ENCODE data around the gene TSNAXIP1.

TSNAXIP1 gene

GRCh38 chr16:67841198-67841815 lies 34.6 kb downstream of the TSNAXIP1 start:
- peak overlapping the region; percentile 100 for H3K27ac ChIP-seq (ENCODE audit: low read depth, low read length)
- peak overlapping the region; percentile 50 for H3K9ac ChIP-seq (ENCODE audit: low read length)
- peak overlapping the region; percentile 80 to 96 for H3K4me3 ChIP-seq (ENCODE audit: low read depth in 1 of 2, low read length in 2 of 2)
- no peaks in the 10 kb centered on the region for H3K36me3 ChIP-seq (ENCODE audit: insufficient read depth, low read length)
- H3K4me1 ChIP-seq (ENCODE audit: insufficient read depth, low read length), result peaks cover 36% of the 10 kb centered on the region
- no peaks in the 10 kb centered on the region for H3K9me3 ChIP-seq (ENCODE audit: low read length)
- no peaks in the 10 kb centered on the region for H3K27me3 ChIP-seq (ENCODE audit: control insufficient read depth in 1 of 2, insufficient read depth in 2 of 2, low read length in 2 of 2)

- Histone ChIP-seq H3K9me3 (ENCODE audit: low read length) (no peaks in the 10 kb centered on the region), H3K36me3 (ENCODE audit: insufficient read depth, low read length) (no peaks in the 10 kb centered on the region), H3K27me3 (ENCODE audit: control insufficient read depth in 1 of 2, insufficient read depth in 2 of 2, low read length in 2 of 2) (no peaks in the 10 kb centered on the region), H3K4me1 (ENCODE audit: insufficient read depth, low read length) (peaks cover 36% of the 10 kb centered on the region), H3K4me3 (ENCODE audit: low read depth in 1 of 2, low read length in 2 of 2) (peak within 1 kb of the TSS; percentile 80 to 96), H3K27ac (ENCODE audit: low read depth, low read length) (peak within 1 kb of the TSS; percentile 100), H3K9ac (ENCODE audit: low read length) (peak within 1 kb of the TSS; percentile 73)
Measured at GRCh38 chr16:67841816-67842508, 35.3 kb downstream of the TSNAXIP1 start, which contains the start of gene THAP11. Gene THAP11, plus strand, starts transcription at chr16:67842320. Its CDS starts 235 bp downstream, at chr16:67842555.

- no peaks in the 10 kb centered on the region for H3K9me3 ChIP-seq (ENCODE audit: low read length)
- peak overlapping the region; percentile 80 to 96 for H3K4me3 ChIP-seq (ENCODE audit: low read depth in 1 of 2, low read length in 2 of 2)
- H3K9ac ChIP-seq (ENCODE audit: low read length), result peak overlapping the region; percentile 73
- peaks cover 39% of the 10 kb centered on the region for H3K4me1 ChIP-seq (ENCODE audit: insufficient read depth, low read length)
- H3K36me3 ChIP-seq (ENCODE audit: insufficient read depth, low read length), result no peaks in the 10 kb centered on the region
- H3K27me3 ChIP-seq (ENCODE audit: control insufficient read depth in 1 of 2, insufficient read depth in 2 of 2, low read length in 2 of 2), result no peaks in the 10 kb centered on the region
- peak overlapping the region; percentile 100 for H3K27ac ChIP-seq (ENCODE audit: low read depth, low read length)
Measured at GRCh38 chr16:67842509-67843342, 36.0 kb downstream of the TSNAXIP1 start.

- Histone ChIP-seq H3K9me3 (ENCODE audit: low read length) (no peaks in the 10 kb centered on the region), H3K27me3 (ENCODE audit: control insufficient read depth in 1 of 2, insufficient read depth in 2 of 2, low read length in 2 of 2) (no peaks in the 10 kb centered on the region), H3K27ac (ENCODE audit: low read depth, low read length) (peak overlapping the region; percentile 100), H3K4me3 (ENCODE audit: low read depth in 1 of 2, low read length in 2 of 2) (peak overlapping the region; percentile 80 to 96), H3K9ac (ENCODE audit: low read length) (peak overlapping the region; percentile 73), H3K4me1 (ENCODE audit: insufficient read depth, low read length) (peaks cover 45% of the 10 kb centered on the region), H3K36me3 (ENCODE audit: insufficient read depth, low read length) (no peaks in the 10 kb centered on the region)
Measured at GRCh38 chr16:67843343-67843765, 36.7 kb downstream of the TSNAXIP1 start.

GRCh38 chr16:67844497-67844896 lies 37.8 kb downstream of the TSNAXIP1 start:
- Histone ChIP-seq H3K27me3 (ENCODE audit: control insufficient read depth in 1 of 2, insufficient read depth in 2 of 2, low read length in 2 of 2) (no peaks in the 10 kb centered on the region), H3K9me3 (ENCODE audit: low read length) (no peaks in the 10 kb centered on the region), H3K36me3 (ENCODE audit: insufficient read depth, low read length) (no peaks in the 10 kb centered on the region), H3K4me3 (ENCODE audit: low read depth in 1 of 2, low read length in 2 of 2) (peak overlapping the region in 1 of 2 donors; percentile 44), H3K9ac (ENCODE audit: low read length) (peak overlapping the region; percentile 15), H3K27ac (ENCODE audit: low read depth, low read length) (no peak overlapping the region), H3K4me1 (ENCODE audit: insufficient read depth, low read length) (peaks cover 48% of the 10 kb centered on the region)

- H3K36me3 ChIP-seq (ENCODE audit: insufficient read depth, low read length), result no peaks in the 10 kb centered on the region
- peak overlapping the region; percentile 99 for H3K27ac ChIP-seq (ENCODE audit: low read depth, low read length)
- peak overlapping the region; percentile 70 for H3K9ac ChIP-seq (ENCODE audit: low read length)
- peaks cover 48% of the 10 kb centered on the region for H3K4me1 ChIP-seq (ENCODE audit: insufficient read depth, low read length)
- peak overlapping the region; percentile 87 to 90 for H3K4me3 ChIP-seq (ENCODE audit: low read depth in 1 of 2, low read length in 2 of 2)
- H3K9me3 ChIP-seq (ENCODE audit: low read length), result no peaks in the 10 kb centered on the region
- no peaks in the 10 kb centered on the region for H3K27me3 ChIP-seq (ENCODE audit: control insufficient read depth in 1 of 2, insufficient read depth in 2 of 2, low read length in 2 of 2)
Measured at GRCh38 chr16:67845291-67846062, 38.8 kb downstream of the TSNAXIP1 start.

- Histone ChIP-seq H3K27me3 (ENCODE audit: control insufficient read depth in 1 of 2, insufficient read depth in 2 of 2, low read length in 2 of 2) (no peaks in the 10 kb centered on the region), H3K4me3 (ENCODE audit: low read depth in 1 of 2, low read length in 2 of 2) (peak overlapping the region; percentile 87 to 90), H3K36me3 (ENCODE audit: insufficient read depth, low read length) (no peaks in the 10 kb centered on the region), H3K4me1 (ENCODE audit: insufficient read depth, low read length) (peaks cover 48% of the 10 kb centered on the region), H3K27ac (ENCODE audit: low read depth, low read length) (peak overlapping the region; percentile 99), H3K9ac (ENCODE audit: low read length) (peak overlapping the region; percentile 70), H3K9me3 (ENCODE audit: low read length) (no peaks in the 10 kb centered on the region)
Measured at GRCh38 chr16:67846063-67846319, 39.3 kb downstream of the TSNAXIP1 start.

GRCh38 chr16:67846320-67847063 lies 39.8 kb downstream of the TSNAXIP1 start, which contains the start of gene NUTF2:
Gene NUTF2, plus strand, starts transcription at chr16:67846933. Its CDS starts 18,198 bp downstream, at chr16:67865131.
- Histone ChIP-seq H3K27me3 (ENCODE audit: control insufficient read depth in 1 of 2, insufficient read depth in 2 of 2, low read length in 2 of 2) (no peaks in the 10 kb centered on the region), H3K36me3 (ENCODE audit: insufficient read depth, low read length) (no peaks in the 10 kb centered on the region), H3K4me3 (ENCODE audit: low read depth in 1 of 2, low read length in 2 of 2) (peak within 1 kb of the TSS; percentile 87 to 90), H3K9ac (ENCODE audit: low read length) (peak within 1 kb of the TSS; percentile 80), H3K4me1 (ENCODE audit: insufficient read depth, low read length) (peaks cover 45% of the 10 kb centered on the region), H3K27ac (ENCODE audit: low read depth, low read length) (peak within 1 kb of the TSS; percentile 99), H3K9me3 (ENCODE audit: low read length) (no peaks in the 10 kb centered on the region)

GRCh38 chr16:67847064-67847861 lies 40.6 kb downstream of the TSNAXIP1 start, which contains the start of gene CENPT:
Gene CENPT, minus strand, starts transcription at chr16:67847693. Its CDS starts 13,834 bp downstream, at chr16:67833859.
- H3K4me3 ChIP-seq (ENCODE audit: low read depth in 1 of 2, low read length in 2 of 2), result peak within 1 kb of the TSS; percentile 87 to 90
- H3K9me3 ChIP-seq (ENCODE audit: low read length), result no peaks in the 10 kb centered on the region
- H3K9ac ChIP-seq (ENCODE audit: low read length), result peak within 1 kb of the TSS; percentile 80
- H3K36me3 ChIP-seq (ENCODE audit: insufficient read depth, low read length), result no peaks in the 10 kb centered on the region
- H3K27ac ChIP-seq (ENCODE audit: low read depth, low read length), result peak within 1 kb of the TSS; percentile 99
- H3K27me3 ChIP-seq (ENCODE audit: control insufficient read depth in 1 of 2, insufficient read depth in 2 of 2, low read length in 2 of 2), result no peaks in the 10 kb centered on the region
- peaks cover 43% of the 10 kb centered on the region for H3K4me1 ChIP-seq (ENCODE audit: insufficient read depth, low read length)

- no peaks in the 10 kb centered on the region for H3K27me3 ChIP-seq (ENCODE audit: control insufficient read depth in 1 of 2, insufficient read depth in 2 of 2, low read length in 2 of 2)
- H3K27ac ChIP-seq (ENCODE audit: low read depth, low read length), result peak overlapping the region; percentile 99
- H3K9ac ChIP-seq (ENCODE audit: low read length), result peak overlapping the region; percentile 80
- no peaks in the 10 kb centered on the region for H3K36me3 ChIP-seq (ENCODE audit: insufficient read depth, low read length)
- peaks cover 43% of the 10 kb centered on the region for H3K4me1 ChIP-seq (ENCODE audit: insufficient read depth, low read length)
- H3K9me3 ChIP-seq (ENCODE audit: low read length), result no peaks in the 10 kb centered on the region
- H3K4me3 ChIP-seq (ENCODE audit: low read depth in 1 of 2, low read length in 2 of 2), result peak overlapping the region; percentile 87 to 90
Measured at GRCh38 chr16:67848118-67848517, 41.4 kb downstream of the TSNAXIP1 start.

All from muscle layer of colon (tissue), 2 donors.